ENCODE data around the gene WSCD1. TPM values are rescaled to one million over a fixed set of nuclear protein-coding genes. Genes with fewer than 3 reads are reported as not detected.

WSCD1 gene
- polyA plus RNA-seq, 1 donor, result 13.2 TPM

DNA sequence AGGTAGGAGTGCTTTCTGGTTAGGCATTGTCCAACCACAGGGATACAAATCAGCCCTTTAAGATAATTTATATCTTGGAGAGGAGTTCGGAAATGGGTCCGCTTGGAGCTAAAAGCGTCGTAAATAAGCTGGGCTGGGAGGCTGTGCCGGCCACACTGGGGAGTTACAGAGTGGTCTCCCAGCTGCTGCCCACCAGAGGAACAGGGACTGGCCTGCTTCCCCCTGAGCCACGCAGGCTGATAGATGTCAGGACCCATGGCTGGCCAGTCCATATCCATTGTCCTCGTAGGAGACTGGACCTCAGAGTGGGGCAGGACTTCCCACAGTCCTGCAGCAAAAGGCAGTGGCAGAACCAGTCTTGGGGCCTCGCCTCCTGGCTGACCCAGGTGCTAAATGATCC is 12.6 kb upstream of the WSCD1 start:
- no peak for DNase-seq

GRCh38 chr17:6059406-6059805 is 10.8 kb upstream of the WSCD1 start:
- DNase-seq, result no peak

- no peak for DNase-seq
Measured at GRCh38 chr17:6061290-6061689, 8.9 kb upstream of the WSCD1 start.

DNA sequence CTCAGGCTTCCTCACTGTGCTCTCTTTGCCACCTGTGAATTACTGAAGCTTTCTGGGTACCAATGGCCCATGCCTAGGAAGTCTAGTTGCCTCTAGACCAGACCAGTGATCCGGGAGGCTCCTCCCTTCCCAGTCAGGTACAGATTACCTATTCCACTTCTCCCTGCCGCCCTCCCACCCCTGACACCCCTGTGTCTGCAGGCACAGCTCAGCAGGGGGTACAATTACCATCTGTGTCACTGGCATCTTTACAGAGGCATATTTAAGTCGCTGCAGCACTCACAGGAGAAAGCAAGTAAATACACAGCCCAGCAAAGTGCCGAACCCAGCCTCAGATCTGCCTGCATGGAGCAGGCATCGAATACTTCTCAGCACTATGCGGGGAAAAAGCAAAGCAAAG is 5.3 kb upstream of the WSCD1 start:
- DNase-seq, result no peak

GRCh38 chr17:6065351-6065750 is 4.8 kb upstream of the WSCD1 start:
- DNase-seq, result no peak

DNA sequence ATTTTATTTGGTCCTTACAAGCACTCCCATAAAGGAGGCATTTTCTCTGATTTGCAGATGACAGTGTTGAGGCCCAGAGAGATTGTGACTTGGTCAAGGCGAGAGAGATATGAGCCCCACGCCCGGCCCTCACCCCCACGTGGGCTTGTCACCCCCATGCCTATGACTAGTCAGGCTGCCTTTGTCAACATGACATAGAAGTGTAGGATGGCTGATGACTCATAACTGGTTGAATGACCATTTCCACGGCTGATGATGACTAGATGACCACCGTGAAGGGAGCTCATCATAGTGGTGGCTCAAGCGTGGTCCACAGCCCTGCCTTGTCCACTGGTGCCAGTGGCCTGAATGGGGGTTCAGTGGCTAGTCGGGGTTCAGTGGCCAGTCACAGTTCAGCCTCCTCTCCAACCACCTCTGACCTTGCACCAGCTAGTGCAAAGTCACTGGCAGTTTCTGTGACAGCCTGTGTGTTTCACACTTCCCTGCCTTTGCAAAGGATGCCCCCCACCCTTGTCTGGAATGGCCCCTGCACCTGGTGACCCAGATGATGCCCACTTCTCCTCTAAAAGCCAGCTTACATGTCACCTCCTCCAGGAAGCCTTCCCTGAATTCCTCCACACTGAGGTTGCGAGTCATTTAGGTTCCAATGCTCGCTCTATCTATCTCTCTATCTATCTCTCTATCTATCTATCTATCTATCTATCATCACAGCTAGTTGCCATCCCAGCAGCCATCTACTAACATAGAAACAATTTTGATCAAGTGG is 3.8 kb upstream of the WSCD1 start:
- no peak for DNase-seq

GRCh38 chr17:6067060-6067459 is 3.1 kb upstream of the WSCD1 start:
- DNase-seq, result no peak

- DNase-seq, result no peak
Measured at GRCh38 chr17:6070430-6070912, 292 bp downstream of the WSCD1 start.

DNA sequence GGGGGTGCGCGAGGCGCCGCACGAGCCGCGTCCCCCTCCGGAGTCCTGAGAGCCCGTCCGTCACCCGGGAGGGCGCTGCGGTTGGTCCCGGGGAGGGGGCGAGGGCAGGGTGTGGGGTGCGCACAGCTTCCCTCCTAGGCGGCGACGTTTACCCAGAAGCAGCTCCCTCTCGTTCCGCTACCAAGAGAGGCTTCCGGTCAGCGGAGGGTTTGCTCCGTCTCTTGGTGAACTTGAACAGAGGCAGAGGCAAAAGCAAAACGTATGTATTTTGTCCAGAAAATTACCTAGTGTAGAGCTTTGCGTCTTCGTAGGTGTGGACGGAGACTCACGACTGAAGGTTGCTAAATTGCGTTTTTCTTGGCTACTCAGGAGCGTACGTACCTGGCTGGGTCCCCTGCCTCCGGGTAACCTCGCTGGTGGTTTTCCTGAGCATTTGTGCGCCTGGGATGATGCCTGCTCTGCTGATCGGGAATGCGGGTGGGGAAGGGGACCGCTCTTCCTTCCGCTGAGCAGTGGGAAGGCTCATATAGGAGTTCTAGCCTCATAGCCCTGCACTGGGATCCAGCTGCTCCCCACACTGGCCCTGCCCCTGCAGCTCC is 833 bp downstream of the WSCD1 start:
- no peak for DNase-seq

- no peak for DNase-seq
Measured at GRCh38 chr17:6071528-6072065, 1.4 kb downstream of the WSCD1 start.

- DNase-seq, result no peak
Measured at GRCh38 chr17:6072157-6072556, 2.0 kb downstream of the WSCD1 start.

GRCh38 chr17:6072611-6073010 is 2.4 kb downstream of the WSCD1 start:
- DNase-seq, result no peak

- no peak for DNase-seq
Measured at GRCh38 chr17:6073620-6074019, 3.4 kb downstream of the WSCD1 start.

DNA sequence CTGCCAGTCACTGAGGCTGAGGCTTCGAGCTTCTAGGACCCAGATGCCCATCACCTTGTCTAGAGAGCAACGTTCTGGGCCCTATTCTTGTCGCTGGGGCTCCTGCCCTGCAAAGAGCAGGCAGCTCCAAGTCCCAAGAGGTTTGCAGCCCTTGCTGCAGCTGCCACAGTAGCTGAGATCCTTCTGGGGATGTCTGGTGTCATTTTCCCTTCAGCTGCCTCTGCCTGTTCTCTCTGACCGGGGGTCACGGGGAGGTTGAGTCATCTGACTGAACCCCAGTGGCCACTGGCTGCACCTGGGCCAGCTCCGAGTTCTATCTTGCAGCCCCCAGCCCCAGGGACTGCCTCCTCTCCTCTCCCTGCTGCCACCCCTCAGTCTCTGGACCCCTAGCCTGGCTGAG is 4.9 kb downstream of the WSCD1 start:
- DNase-seq, result no peak

GRCh38 chr17:6075845-6076244 is 5.7 kb downstream of the WSCD1 start:
- peak; percentile 49 for DNase-seq

- no peak for DNase-seq
Measured at GRCh38 chr17:6077752-6078151, 7.6 kb downstream of the WSCD1 start.

DNA sequence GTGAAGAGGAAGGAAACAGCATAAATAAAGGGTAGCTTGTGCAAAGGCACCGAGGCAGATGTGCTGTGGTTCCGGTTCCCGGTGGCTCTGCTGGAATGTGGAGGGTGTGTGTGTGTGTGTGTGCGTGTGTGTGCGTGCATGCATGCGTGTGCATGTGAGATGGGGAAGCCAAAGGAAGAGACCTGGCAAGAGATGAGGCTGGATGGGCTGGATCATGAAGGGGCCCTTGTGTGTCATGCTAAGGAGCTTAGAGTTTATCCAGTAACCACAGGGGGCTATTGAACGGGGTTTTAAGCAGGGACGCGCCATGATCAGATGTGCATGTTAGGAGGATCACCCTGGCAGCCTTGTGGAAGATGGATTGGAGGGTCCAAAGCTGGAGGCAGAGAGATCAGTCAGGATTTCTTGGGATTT is 8.3 kb downstream of the WSCD1 start:
- DNase-seq, result no peak

- DNase-seq, result no peak
Measured at GRCh38 chr17:6079155-6079888, 9.1 kb downstream of the WSCD1 start.

- no peak for DNase-seq
Measured at GRCh38 chr17:6079960-6080359, 9.8 kb downstream of the WSCD1 start.

DNA sequence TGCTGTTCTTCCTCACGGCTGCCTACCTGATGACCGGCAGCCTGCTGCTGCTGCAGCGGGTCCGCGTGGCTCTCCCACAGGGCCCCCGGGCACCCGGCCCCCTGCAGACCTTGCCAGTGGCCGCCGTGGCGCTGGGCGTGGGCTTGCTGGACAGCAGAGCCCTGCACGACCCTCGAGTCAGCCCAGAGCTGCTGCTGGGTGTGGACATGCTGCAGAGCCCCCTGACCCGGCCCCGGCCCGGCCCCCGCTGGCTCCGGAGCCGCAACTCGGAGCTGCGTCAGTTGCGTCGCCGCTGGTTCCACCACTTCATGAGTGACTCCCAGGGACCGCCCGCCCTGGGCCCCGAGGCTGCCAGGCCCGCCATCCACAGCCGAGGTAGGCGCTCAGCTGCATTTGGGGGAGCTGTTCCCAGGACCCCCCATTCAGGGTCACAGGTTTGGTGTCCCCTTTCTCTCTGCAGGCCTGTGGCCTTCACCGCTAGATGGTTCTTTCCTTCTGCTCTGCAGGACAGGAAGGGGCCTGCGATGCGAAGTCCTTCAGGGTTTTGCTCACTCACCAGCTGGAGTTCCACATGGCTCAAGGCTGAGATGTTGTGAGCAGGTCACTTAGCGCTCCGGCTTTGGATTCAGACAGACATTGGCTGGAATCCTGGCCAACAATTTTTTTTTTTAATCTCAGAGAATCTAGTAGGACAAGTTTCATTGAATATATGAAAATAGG is 10.7 kb downstream of the WSCD1 start:
- no peak for DNase-seq

DNA sequence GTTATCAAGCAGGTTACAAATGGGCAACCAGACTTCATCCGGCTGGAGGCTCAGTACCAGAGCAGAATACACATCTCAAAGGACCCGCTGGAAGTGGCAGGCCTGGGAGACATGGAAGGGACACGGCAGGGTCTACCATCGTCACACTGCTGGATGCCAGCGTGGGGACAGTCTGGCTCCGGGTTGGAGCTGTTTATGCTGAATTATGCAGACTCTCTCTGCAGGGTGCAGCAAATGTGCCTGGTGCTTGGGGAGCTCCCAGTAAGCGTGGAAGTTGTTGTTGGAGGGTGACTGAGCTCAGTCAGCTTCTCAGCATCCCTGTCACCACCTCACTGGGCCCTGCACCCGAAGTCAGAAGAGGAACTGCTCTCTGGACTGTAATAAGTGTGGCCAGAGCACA is 12.2 kb downstream of the WSCD1 start:
- no peak for DNase-seq

Measured in left kidney (tissue), 2 donors.